HS-27A (cell line): Measurements from ENCODE around the gene SMLR1.
"Not testable (repeated sequence)": the region's sequence is repeated elsewhere in the genome, so short reads cannot be mapped to it uniquely, and the experiment has no call there.

Experiments used
- DNase-seq: peaks from one replicate; pipeline ENCODE4 v3.0.0-alpha.2; 2012; ENCODE audit warnings: low read depth, missing footprints

SMLR1 gene

GRCh38 chr6:130827247-130828149, at the start of gene SMLR1:
Gene SMLR1 (plus strand): TSS chr6:130827406. CDS start chr6:130827414, 8 bp downstream.
- no peak for DNase-seq

- DNase-seq, result no peak
Observed at GRCh38 chr6:130778946-130779657, 48.1 kb upstream of the SMLR1 start.

- no peak for DNase-seq
Observed at GRCh38 chr6:130779658-130780033, 47.6 kb upstream of the SMLR1 start.

- no peak for DNase-seq
Observed at GRCh38 chr6:130780122-130780521, 47.1 kb upstream of the SMLR1 start.

- DNase-seq, result no peak
Observed at GRCh38 chr6:130781557-130781956, 45.6 kb upstream of the SMLR1 start.

GRCh38 chr6:130783416-130784107, 43.6 kb upstream of the SMLR1 start:
- no peak for DNase-seq

GRCh38 chr6:130787726-130788500, 39.3 kb upstream of the SMLR1 start:
- DNase-seq, result no peak

- no peak for DNase-seq
Observed at GRCh38 chr6:130788954-130789353, 38.3 kb upstream of the SMLR1 start.

GRCh38 chr6:130794010-130794697, 33.1 kb upstream of the SMLR1 start:
- no peak for DNase-seq

GRCh38 chr6:130794738-130795137, 32.5 kb upstream of the SMLR1 start:
- no peak for DNase-seq

- DNase-seq, result peak; percentile 91
Observed at GRCh38 chr6:130796313-130796905, 30.8 kb upstream of the SMLR1 start.

GRCh38 chr6:130797061-130797460, 30.1 kb upstream of the SMLR1 start:
- DNase-seq, result no peak

GRCh38 chr6:130801368-130801767, 25.8 kb upstream of the SMLR1 start:
- not testable (repeated sequence) for DNase-seq

- DNase-seq, result no peak
Observed at GRCh38 chr6:130810307-130811030, 16.7 kb upstream of the SMLR1 start.

GRCh38 chr6:130811932-130812331, 15.3 kb upstream of the SMLR1 start:
- no peak for DNase-seq

GRCh38 chr6:130814506-130814905, 12.7 kb upstream of the SMLR1 start:
- no peak for DNase-seq

- DNase-seq, result no peak
Observed at GRCh38 chr6:130815200-130816071, 11.8 kb upstream of the SMLR1 start.

- DNase-seq, result no peak
Observed at GRCh38 chr6:130822736-130823135, 4.5 kb upstream of the SMLR1 start.
